HUDEP-2 (cell line): Measurements from ENCODE around the gene ZNF793.

Source experiments
- DNase-seq, 76 experiments: peaks; one replicate each; lab custom pipeline; 2025; ENCODE audit not compliant: unreplicated experiment in 76 of 76; lab: John Stamatoyannopoulos, UW

The ZNF793 gene

GRCh38 chr19:37564624-37565369 is 58.1 kb downstream of the ZNF793 start:
- DNase-seq: no peak

DNA sequence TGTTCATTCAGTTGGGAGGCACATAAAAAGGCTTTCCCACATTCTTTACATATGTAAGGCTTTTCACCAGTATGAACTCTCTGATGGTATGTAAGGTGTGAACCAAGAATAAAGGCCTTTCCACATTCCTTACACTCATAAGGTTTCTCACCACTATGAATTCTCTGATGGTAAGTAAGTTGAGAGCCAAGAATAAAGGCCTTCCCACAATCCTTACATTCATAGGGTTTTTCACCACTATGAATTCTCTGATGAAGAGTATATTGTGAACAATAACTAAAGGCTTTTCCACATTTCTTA is 58.6 kb downstream of the ZNF793 start:
- no peak for DNase-seq

DNA sequence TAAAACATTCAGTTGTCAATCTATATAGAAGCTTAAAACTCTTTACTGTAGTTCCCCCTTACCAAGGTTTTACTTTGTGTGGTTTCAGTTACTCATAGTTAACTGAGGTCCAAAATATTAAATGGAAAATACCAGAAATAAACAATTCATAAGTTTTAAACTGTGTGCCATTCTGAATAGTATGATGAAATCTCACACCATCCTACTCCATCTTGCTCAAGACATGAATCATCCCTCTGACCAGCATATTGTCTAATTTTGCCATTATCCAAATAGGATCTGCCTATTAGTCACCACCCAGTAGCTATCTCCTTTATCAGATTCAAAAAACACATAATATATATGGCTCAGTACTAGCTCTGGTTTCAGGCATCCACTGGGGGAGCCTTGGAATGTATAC is 65.5 kb downstream of the ZNF793 start:
- DNase-seq: no peak

- no peak for DNase-seq
Observed at GRCh38 chr19:37583340-37583739, 76.6 kb downstream of the ZNF793 start.
